GM13976 (cell line): ENCODE results near the gene UPF3B.
"Not testable (repeated sequence)": the region's sequence is repeated elsewhere in the genome, so short reads cannot be mapped to it uniquely, and the experiment has no call there.

ENCODE experiments used
- DNase-seq: peaks from one replicate; pipeline ENCODE4 v3.0.0; 2012; ENCODE audit warnings: low spot score
- CTCF ChIP-seq: IDR thresholded peaks from 2 replicates; pipeline ENCODE4 v1.5.1; 2012; ENCODE audit warnings: borderline replicate concordance, mild to moderate bottlenecking; ENCODE audit not compliant: insufficient read depth; ENCODE audit errors: extremely low read depth, missing control alignments, control extremely low read depth
- in situ Hi-C: fragments of 300-500 bp; cut with MboI; formaldehyde crosslinking; loops from one replicate; pipeline ENCODE4 v1.12.0; 2022; ENCODE audit warnings: low sequenced_read_pairs, mixed read lengths, inconsistent platforms; ENCODE audit not compliant: unreplicated experiment

UPF3B gene

GRCh38 chrX:119852382-119853353, at the start of gene UPF3B:
Gene UPF3B, minus strand, starts transcription at chrX:119852963. Its CDS starts 35 bp downstream, at chrX:119852928.
- in situ Hi-C loops: no loop called here
- DNase-seq: peak; percentile 94
- TF ChIP-seq CTCF: no peak

- TF ChIP-seq CTCF: no peak
- in situ Hi-C loops: no loop called here
- no peak for DNase-seq
Measured at GRCh38 chrX:119900976-119901375, 48.2 kb upstream of the UPF3B start.

- no peak for TF ChIP-seq CTCF
- in situ Hi-C loops: no loop called here
- DNase-seq: no peak
Measured at GRCh38 chrX:119899125-119899524, 46.4 kb upstream of the UPF3B start.

- no peak for DNase-seq
- TF ChIP-seq CTCF: no peak
- in situ Hi-C loops: no loop called here
Measured at GRCh38 chrX:119895843-119896326, 43.1 kb upstream of the UPF3B start, which contains the start of gene AKAP14. Gene AKAP14, plus strand, starts transcription at chrX:119895893. Its CDS starts 7,331 bp downstream, at chrX:119903224.

GRCh38 chrX:119891961-119892692, 39.4 kb upstream of the UPF3B start:
- in situ Hi-C loops, DNase-seq: not testable (repeated sequence)

GRCh38 chrX:119890626-119891025, 37.9 kb upstream of the UPF3B start:
- DNase-seq, in situ Hi-C loops: not testable (repeated sequence)

GRCh38 chrX:119887721-119888425, 35.1 kb upstream of the UPF3B start:
- peak; percentile 36 for TF ChIP-seq CTCF
- peak; percentile 65 for DNase-seq
- in situ Hi-C loops: no loop called here
